ENCODE data around the gene RARRES2.
A peak's percentile ranks its signal among the peaks of the same experiment; 100 is the strongest.

Gene RARRES2

DNA sequence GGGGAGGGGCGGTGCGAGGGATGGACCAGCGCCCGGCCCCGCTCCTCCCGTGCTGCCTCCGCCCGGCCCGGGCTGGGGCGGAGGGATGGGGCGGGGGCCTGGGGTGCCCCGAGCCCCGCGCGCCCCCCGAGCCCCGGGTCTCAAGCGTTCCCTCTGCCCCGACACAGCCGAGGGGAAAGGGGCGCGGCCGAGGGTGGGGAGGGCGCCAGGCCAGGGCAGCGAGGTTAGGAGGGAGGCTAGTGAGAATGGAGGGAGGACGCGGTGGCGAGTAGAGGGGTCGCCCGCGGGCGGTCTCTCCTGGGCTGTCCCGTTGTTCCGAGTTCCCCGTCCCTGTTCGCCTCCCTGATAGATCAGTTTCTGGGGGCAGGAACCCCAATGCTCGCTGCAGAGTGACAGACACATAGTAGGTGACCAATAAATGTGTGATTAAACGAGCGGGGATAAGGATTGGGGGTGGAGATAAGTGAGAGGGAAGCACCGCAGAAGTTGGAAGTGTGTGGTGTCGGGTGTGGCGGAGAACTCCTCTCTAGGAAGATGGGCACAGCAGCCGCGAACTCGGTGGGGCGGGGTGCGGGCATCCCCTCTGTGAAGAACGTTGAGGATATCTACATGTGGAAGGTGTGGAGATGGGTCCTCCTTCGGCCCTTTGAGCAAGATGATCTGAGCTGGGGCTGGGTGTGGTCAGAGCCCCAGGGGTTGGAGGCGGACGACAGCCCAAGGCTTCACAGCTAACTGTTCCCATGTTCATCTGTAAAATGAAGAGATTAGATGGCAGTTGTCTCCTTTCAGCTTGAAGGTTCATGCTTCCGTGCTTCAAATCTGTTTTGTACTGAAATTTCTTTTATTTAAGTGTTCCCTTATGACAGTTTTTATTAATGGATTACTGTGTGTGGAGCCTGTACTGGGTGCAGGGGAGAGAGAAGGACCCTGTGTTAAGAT lies 38.3 kb upstream of the RARRES2 start:
- TF ChIP-seq, protein P1, sequence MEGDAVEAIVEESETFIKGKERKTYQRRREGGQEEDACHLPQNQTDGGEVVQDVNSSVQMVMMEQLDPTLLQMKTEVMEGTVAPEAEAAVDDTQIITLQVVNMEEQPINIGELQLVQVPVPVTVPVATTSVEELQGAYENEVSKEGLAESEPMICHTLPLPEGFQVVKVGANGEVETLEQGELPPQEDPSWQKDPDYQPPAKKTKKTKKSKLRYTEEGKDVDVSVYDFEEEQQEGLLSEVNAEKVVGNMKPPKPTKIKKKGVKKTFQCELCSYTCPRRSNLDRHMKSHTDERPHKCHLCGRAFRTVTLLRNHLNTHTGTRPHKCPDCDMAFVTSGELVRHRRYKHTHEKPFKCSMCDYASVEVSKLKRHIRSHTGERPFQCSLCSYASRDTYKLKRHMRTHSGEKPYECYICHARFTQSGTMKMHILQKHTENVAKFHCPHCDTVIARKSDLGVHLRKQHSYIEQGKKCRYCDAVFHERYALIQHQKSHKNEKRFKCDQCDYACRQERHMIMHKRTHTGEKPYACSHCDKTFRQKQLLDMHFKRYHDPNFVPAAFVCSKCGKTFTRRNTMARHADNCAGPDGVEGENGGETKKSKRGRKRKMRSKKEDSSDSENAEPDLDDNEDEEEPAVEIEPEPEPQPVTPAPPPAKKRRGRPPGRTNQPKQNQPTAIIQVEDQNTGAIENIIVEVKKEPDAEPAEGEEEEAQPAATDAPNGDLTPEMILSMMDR (IDR thresholded peaks at IDR 0.05; ENCODE audit: poor library complexity, severe bottlenecking) = no peak
- H3K4me3 ChIP-seq (ENCODE audit: severe bottlenecking) = peak overlapping the region; percentile 63
- H3K9me3 ChIP-seq (ENCODE audit: severe bottlenecking) = no peaks in the 10 kb centered on the region
- no peaks in the 10 kb centered on the region for H3K27me3 ChIP-seq (ENCODE audit: insufficient read depth, poor library complexity, severe bottlenecking)
- peaks cover 11% of the 10 kb centered on the region for H3K4me1 ChIP-seq (ENCODE audit: insufficient read depth, poor library complexity, severe bottlenecking)
- DNase-seq (ENCODE audit: low spot score) (no peak), ATAC-seq (ENCODE audit: low read depth) (peak; percentile 40)
- H3K36me3 ChIP-seq (ENCODE audit: low read depth) = peaks cover 6% of the 10 kb centered on the region; the same call in 1 of the 2 replicates
- peak overlapping the region; percentile 61 for H3K27ac ChIP-seq (ENCODE audit: poor library complexity, severe bottlenecking)

DNA sequence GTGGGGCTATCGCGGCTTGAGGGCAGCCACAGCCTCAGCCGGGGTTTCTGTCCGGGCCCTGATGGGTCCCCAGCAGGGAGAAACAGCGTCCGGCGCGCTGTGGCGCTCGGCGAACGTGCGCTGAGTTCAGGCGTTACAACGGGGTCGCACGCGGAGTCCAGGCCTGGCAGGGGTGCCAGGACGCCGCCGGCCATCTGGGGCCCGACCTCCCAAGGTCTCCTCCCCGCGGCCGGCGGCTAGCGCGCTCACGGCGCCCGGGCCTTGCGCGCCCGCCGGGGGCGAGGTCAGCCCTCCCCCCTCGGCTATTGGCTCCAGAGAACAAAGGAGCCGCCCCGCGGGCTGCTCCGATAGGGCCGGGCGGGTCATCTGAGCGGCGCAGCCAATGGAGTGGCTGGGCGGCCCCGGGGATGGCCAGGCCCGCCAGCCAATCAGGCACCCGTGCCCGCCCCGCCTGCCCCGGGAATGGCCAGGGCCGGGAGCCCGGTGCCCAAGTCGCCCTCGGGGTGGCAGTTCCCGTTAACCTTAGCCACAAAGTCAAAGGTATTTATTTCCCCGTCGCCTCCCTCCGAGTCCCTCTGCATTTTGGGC lies 37.5 kb upstream of the RARRES2 start, which contains the start of gene ZNF775:
TSS of gene ZNF775 (plus strand) at position 478 of the 588 bp plus-strand sequence. CDS start 9,141 bp downstream, outside the sequence.
- ATAC-seq (ENCODE audit: low read depth) (peak; percentile 96), DNase-seq (ENCODE audit: low spot score) (peak; percentile 94)
- H3K36me3 ChIP-seq (ENCODE audit: low read depth) = peaks cover 6% of the 10 kb centered on the region; the same call in 1 of the 2 replicates
- H3K27me3 ChIP-seq (ENCODE audit: insufficient read depth, poor library complexity, severe bottlenecking) = no peaks in the 10 kb centered on the region
- H3K4me1 ChIP-seq (ENCODE audit: insufficient read depth, poor library complexity, severe bottlenecking) = peaks cover 11% of the 10 kb centered on the region
- H3K27ac ChIP-seq (ENCODE audit: poor library complexity, severe bottlenecking) = peak within 1 kb of the TSS; percentile 61
- H3K4me3 ChIP-seq (ENCODE audit: severe bottlenecking) = peak within 1 kb of the TSS; percentile 63
- no peaks in the 10 kb centered on the region for H3K9me3 ChIP-seq (ENCODE audit: severe bottlenecking)
- TF ChIP-seq, protein P1 (IDR thresholded peaks at IDR 0.05; ENCODE audit: poor library complexity, severe bottlenecking) = peak; percentile 2

DNA sequence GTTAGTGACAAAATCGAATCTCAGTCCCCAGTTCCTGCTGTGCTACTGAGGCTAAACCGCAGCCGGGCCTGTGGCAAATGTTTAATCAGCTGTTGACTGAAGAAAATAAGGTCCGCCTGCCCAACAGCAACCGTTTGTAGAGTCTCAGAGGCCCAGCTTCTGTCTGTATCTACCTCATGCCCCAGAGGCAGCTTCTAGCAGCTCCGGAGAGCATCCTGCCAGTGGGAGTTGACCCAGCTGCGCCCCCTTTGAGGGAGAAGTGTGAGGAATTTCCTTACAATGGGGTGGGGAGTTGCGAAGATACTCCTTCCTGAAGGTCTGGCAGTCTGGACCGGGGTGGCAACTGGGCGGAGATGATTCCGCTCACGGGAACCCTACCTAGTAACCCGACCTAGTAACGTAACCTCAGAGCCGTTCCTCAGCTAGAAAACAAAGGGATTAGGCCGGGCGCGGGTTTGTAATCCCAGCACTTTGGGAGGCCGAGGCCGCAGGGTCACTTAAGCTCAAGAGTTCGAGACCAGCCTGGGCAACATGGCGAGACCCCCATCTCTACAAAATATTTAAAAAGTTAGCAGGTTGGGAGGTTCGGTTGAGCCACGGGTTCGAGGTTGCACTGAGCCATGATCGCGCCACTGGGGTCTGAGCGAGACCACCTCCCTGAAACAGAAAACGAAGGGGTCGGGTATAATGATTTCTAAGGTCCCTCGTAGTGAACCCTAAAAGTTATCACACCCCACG lies 36.9 kb upstream of the RARRES2 start:
- Histone ChIP-seq H3K27ac (ENCODE audit: poor library complexity, severe bottlenecking) (peak overlapping the region; percentile 61), H3K4me3 (ENCODE audit: severe bottlenecking) (peak overlapping the region; percentile 63), H3K4me1 (ENCODE audit: insufficient read depth, poor library complexity, severe bottlenecking) (peaks cover 11% of the 10 kb centered on the region), H3K27me3 (ENCODE audit: insufficient read depth, poor library complexity, severe bottlenecking) (no peaks in the 10 kb centered on the region), H3K36me3 (ENCODE audit: low read depth) (peaks cover 12% of the 10 kb centered on the region), H3K9me3 (ENCODE audit: severe bottlenecking) (no peaks in the 10 kb centered on the region)
- ATAC-seq (ENCODE audit: low read depth) = peak; percentile 5; the same call in 1 of the 3 replicates
- DNase-seq (ENCODE audit: low spot score) = no peak
- TF ChIP-seq, protein P1 (IDR thresholded peaks at IDR 0.05; ENCODE audit: poor library complexity, severe bottlenecking) = no peak

DNA sequence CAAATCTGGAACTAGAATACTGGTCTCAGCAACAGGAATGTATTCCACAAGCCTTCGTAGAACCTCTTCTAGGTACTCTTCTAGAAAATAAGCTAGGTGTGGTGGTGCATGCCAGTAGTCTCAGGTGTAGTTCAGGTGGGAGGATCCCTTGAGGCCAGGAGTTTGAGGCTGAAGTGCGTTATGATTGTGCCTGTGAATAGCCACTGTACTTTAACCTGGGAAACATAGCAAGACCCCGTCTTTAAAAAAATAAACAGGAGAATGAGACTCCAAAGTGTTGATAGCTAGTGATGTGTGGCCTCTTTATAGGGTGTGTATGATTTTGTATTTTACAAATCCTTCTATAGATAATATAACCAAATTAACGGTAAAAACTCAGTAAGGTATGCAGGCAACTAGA lies 36.2 kb upstream of the RARRES2 start:
- Histone ChIP-seq H3K36me3 (ENCODE audit: low read depth) (peaks cover 11% of the 10 kb centered on the region), H3K4me3 (ENCODE audit: severe bottlenecking) (no peak overlapping the region), H3K27ac (ENCODE audit: poor library complexity, severe bottlenecking) (peak overlapping the region; percentile 61), H3K4me1 (ENCODE audit: insufficient read depth, poor library complexity, severe bottlenecking) (peaks cover 11% of the 10 kb centered on the region), H3K9me3 (ENCODE audit: severe bottlenecking) (no peaks in the 10 kb centered on the region), H3K27me3 (ENCODE audit: insufficient read depth, poor library complexity, severe bottlenecking) (no peaks in the 10 kb centered on the region)
- no peak for ATAC-seq (ENCODE audit: low read depth)
- no peak for DNase-seq (ENCODE audit: low spot score)
- TF ChIP-seq, protein P1 (IDR thresholded peaks at IDR 0.05; ENCODE audit: poor library complexity, severe bottlenecking) = no peak
